ENCODE data around the gene PRKCZ. TPM values are rescaled to one million over a fixed set of nuclear protein-coding genes. Genes with fewer than 3 reads are reported as not detected.

PRKCZ gene
- total and polyA plus RNA-seq, 2 experiments from 2014 or later = 26.2 to 36.9 TPM

- H3K4me2 ChIP-seq = no peak overlapping the region
- no peaks in the 10 kb centered on the region for H3K27me3 ChIP-seq (ENCODE audit: insufficient read depth)
- no peaks in the 10 kb centered on the region for H3K4me1 ChIP-seq (ENCODE audit: insufficient read depth)
- peaks cover 9% of the 10 kb centered on the region; the same call in 1 of the 2 replicates for H3K79me2 ChIP-seq (replicated peaks; ENCODE audit: insufficient read depth)
- peaks cover 2% of the 10 kb centered on the region; the same call in 1 of the 2 replicates for H4K20me1 ChIP-seq (replicated peaks; ENCODE audit: insufficient read depth)
- H3K4me3 Mint-ChIP-seq = no peak overlapping the region
- no peaks in the 10 kb centered on the region for H3K36me3 ChIP-seq (ENCODE audit: insufficient read depth)
- H3K4me1 Mint-ChIP-seq = no peaks in the 10 kb centered on the region; the same call in 2 of the 3 replicates
- H3K36me3 Mint-ChIP-seq (ENCODE audit: low read depth) = peaks cover 29% of the 10 kb centered on the region
- H3K27me3 Mint-ChIP-seq (ENCODE audit: insufficient read depth, low read depth, poor library complexity) = peaks cover 3% of the 10 kb centered on the region
- H3K27ac ChIP-seq (ENCODE audit: low read depth) = no peak overlapping the region
- TF ChIP-seq, protein P1, sequence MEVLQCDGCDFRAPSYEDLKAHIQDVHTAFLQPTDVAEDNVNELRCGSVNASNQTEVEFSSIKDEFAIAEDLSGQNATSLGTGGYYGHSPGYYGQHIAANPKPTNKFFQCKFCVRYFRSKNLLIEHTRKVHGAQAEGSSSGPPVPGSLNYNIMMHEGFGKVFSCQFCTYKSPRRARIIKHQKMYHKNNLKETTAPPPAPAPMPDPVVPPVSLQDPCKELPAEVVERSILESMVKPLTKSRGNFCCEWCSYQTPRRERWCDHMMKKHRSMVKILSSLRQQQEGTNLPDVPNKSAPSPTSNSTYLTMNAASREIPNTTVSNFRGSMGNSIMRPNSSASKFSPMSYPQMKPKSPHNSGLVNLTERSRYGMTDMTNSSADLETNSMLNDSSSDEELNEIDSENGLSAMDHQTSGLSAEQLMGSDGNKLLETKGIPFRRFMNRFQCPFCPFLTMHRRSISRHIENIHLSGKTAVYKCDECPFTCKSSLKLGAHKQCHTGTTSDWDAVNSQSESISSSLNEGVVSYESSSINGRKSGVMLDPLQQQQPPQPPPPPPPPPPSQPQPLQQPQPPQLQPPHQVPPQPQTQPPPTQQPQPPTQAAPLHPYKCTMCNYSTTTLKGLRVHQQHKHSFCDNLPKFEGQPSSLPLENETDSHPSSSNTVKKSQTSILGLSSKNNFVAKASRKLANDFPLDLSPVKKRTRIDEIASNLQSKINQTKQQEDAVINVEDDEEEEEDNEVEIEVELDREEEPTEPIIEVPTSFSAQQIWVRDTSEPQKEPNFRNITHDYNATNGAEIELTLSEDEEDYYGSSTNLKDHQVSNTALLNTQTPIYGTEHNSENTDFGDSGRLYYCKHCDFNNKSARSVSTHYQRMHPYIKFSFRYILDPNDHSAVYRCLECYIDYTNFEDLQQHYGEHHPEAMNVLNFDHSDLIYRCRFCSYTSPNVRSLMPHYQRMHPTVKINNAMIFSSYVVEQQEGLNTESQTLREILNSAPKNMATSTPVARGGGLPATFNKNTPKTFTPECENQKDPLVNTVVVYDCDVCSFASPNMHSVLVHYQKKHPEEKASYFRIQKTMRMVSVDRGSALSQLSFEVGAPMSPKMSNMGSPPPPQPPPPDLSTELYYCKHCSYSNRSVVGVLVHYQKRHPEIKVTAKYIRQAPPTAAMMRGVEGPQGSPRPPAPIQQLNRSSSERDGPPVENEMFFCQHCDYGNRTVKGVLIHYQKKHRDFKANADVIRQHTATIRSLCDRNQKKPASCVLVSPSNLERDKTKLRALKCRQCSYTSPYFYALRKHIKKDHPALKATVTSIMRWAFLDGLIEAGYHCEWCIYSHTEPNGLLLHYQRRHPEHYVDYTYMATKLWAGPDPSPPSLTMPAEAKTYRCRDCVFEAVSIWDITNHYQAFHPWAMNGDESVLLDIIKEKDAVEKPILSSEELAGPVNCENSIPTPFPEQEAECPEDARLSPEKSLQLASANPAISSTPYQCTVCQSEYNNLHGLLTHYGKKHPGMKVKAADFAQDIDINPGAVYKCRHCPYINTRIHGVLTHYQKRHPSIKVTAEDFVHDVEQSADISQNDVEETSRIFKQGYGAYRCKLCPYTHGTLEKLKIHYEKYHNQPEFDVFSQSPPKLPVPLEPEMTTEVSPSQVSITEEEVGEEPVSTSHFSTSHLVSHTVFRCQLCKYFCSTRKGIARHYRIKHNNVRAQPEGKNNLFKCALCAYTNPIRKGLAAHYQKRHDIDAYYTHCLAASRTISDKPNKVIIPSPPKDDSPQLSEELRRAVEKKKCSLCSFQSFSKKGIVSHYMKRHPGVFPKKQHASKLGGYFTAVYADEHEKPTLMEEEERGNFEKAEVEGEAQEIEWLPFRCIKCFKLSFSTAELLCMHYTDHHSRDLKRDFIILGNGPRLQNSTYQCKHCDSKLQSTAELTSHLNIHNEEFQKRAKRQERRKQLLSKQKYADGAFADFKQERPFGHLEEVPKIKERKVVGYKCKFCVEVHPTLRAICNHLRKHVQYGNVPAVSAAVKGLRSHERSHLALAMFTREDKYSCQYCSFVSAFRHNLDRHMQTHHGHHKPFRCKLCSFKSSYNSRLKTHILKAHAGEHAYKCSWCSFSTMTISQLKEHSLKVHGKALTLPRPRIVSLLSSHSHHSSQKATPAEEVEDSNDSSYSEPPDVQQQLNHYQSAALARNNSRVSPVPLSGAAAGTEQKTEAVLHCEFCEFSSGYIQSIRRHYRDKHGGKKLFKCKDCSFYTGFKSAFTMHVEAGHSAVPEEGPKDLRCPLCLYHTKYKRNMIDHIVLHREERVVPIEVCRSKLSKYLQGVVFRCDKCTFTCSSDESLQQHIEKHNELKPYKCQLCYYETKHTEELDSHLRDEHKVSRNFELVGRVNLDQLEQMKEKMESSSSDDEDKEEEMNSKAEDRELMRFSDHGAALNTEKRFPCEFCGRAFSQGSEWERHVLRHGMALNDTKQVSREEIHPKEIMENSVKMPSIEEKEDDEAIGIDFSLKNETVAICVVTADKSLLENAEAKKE (CRISPR knock-in tag; IDR thresholded peaks at IDR 0.05) = no peak
- TF ChIP-seq EZH2phosphoT487 (IDR thresholded peaks at IDR 0.05; ENCODE audit: unreplicated experiment) = no peak
- TF ChIP-seq, protein P2, sequence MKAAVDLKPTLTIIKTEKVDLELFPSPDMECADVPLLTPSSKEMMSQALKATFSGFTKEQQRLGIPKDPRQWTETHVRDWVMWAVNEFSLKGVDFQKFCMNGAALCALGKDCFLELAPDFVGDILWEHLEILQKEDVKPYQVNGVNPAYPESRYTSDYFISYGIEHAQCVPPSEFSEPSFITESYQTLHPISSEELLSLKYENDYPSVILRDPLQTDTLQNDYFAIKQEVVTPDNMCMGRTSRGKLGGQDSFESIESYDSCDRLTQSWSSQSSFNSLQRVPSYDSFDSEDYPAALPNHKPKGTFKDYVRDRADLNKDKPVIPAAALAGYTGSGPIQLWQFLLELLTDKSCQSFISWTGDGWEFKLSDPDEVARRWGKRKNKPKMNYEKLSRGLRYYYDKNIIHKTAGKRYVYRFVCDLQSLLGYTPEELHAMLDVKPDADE (IDR thresholded peaks at IDR 0.05) = no peak
- TF ChIP-seq ZNF114 (CRISPR knock-in tag; IDR thresholded peaks at IDR 0.05) = no peak
- no peak for TF ChIP-seq CTCF (conservative IDR thresholded peaks at IDR 0.05; ENCODE audit: low read depth in 2 of 2)
- no peak for TF ChIP-seq POLR2AphosphoS5 (IDR thresholded peaks at IDR 0.05; ENCODE audit: low read depth)
- no peak for TF ChIP-seq ZNF331 (CRISPR knock-in tag; IDR thresholded peaks at IDR 0.05; ENCODE audit: low read depth)
- TF ChIP-seq, protein P3, sequence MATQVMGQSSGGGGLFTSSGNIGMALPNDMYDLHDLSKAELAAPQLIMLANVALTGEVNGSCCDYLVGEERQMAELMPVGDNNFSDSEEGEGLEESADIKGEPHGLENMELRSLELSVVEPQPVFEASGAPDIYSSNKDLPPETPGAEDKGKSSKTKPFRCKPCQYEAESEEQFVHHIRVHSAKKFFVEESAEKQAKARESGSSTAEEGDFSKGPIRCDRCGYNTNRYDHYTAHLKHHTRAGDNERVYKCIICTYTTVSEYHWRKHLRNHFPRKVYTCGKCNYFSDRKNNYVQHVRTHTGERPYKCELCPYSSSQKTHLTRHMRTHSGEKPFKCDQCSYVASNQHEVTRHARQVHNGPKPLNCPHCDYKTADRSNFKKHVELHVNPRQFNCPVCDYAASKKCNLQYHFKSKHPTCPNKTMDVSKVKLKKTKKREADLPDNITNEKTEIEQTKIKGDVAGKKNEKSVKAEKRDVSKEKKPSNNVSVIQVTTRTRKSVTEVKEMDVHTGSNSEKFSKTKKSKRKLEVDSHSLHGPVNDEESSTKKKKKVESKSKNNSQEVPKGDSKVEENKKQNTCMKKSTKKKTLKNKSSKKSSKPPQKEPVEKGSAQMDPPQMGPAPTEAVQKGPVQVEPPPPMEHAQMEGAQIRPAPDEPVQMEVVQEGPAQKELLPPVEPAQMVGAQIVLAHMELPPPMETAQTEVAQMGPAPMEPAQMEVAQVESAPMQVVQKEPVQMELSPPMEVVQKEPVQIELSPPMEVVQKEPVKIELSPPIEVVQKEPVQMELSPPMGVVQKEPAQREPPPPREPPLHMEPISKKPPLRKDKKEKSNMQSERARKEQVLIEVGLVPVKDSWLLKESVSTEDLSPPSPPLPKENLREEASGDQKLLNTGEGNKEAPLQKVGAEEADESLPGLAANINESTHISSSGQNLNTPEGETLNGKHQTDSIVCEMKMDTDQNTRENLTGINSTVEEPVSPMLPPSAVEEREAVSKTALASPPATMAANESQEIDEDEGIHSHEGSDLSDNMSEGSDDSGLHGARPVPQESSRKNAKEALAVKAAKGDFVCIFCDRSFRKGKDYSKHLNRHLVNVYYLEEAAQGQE (IDR thresholded peaks at IDR 0.05; ENCODE audit: unreplicated experiment) = no peak
- TF ChIP-seq JUNB (IDR thresholded peaks at IDR 0.05; ENCODE audit: unreplicated experiment) = no peak
- no peak for TF ChIP-seq NANOG (IDR thresholded peaks at IDR 0.05; ENCODE audit: borderline replicate concordance)
- no peak for TF ChIP-seq STAT1 (IDR thresholded peaks at IDR 0.05; ENCODE audit: unreplicated experiment)
- TF ChIP-seq EZH2 (IDR thresholded peaks at IDR 0.05; ENCODE audit: low read depth, unreplicated experiment) = no peak
- H3F3A ChIP-seq (replicated peaks; ENCODE audit: low read depth) = no peaks in the 10 kb centered on the region
- H3K27ac Mint-ChIP-seq = no peak overlapping the region
- no peaks in the 10 kb centered on the region for H3K9me2 ChIP-seq (ENCODE audit: insufficient read depth)
- no peak overlapping the region for H2AFZ ChIP-seq
- ATAC-seq = no peak
- DNase-seq (ENCODE audit: low spot score) = no peak
- no peak overlapping the region for H3K4me3 ChIP-seq
- peaks cover 12% of the 10 kb centered on the region for H3K9me3 Mint-ChIP-seq
Measured at GRCh38 chr1:2097386-2098300, 47.4 kb downstream of the PRKCZ start.
